ENCODE measurements around the gene OTP. TPM values are rescaled to one million over a fixed set of nuclear protein-coding genes. Genes with fewer than 3 reads are reported as not detected.

Gene OTP
- total and polyA plus RNA-seq, 8 donors = not detected

- peaks cover 68 to 100% (median 99%) of the 10 kb centered on the region in 3 donors for H3K27me3 ChIP-seq
- no peak for DNase-seq
- no peak overlapping the region for H3K4me3 ChIP-seq
- H3K4me1 ChIP-seq = peaks cover 21 to 52% (median 35%) of the 10 kb centered on the region in 4 donors
- WGBS, 5 donors = 8 to 14% (median 10%) methylated on average over 33 of the region's 33 CpGs
- TF ChIP-seq, protein P1, sequence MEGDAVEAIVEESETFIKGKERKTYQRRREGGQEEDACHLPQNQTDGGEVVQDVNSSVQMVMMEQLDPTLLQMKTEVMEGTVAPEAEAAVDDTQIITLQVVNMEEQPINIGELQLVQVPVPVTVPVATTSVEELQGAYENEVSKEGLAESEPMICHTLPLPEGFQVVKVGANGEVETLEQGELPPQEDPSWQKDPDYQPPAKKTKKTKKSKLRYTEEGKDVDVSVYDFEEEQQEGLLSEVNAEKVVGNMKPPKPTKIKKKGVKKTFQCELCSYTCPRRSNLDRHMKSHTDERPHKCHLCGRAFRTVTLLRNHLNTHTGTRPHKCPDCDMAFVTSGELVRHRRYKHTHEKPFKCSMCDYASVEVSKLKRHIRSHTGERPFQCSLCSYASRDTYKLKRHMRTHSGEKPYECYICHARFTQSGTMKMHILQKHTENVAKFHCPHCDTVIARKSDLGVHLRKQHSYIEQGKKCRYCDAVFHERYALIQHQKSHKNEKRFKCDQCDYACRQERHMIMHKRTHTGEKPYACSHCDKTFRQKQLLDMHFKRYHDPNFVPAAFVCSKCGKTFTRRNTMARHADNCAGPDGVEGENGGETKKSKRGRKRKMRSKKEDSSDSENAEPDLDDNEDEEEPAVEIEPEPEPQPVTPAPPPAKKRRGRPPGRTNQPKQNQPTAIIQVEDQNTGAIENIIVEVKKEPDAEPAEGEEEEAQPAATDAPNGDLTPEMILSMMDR (IDR thresholded peaks at IDR 0.05) = no peak
- TF ChIP-seq POLR2AphosphoS5 (IDR thresholded peaks at IDR 0.05) = no peak
- TF ChIP-seq POLR2A (IDR thresholded peaks at IDR 0.05) = no peak
- TF ChIP-seq EP300 (IDR thresholded peaks at IDR 0.05) = no peak
- no peaks in the 10 kb centered on the region for H3K36me3 ChIP-seq
- H3K27ac ChIP-seq = no peak overlapping the region
- peaks cover 0 to 32% (median 19%) of the 10 kb centered on the region in 4 donors for H3K9me3 ChIP-seq
- intact Hi-C loops (cut with DNase I; ENCODE audit: low total_unique reads) = no loop called here
Measured at GRCh38 chr5:77632526-77633206, 5.8 kb downstream of the OTP start.

GRCh38 chr5:77630114-77630680 lies 8.3 kb downstream of the OTP start:
- H3K27ac ChIP-seq = no peak overlapping the region

DNA sequence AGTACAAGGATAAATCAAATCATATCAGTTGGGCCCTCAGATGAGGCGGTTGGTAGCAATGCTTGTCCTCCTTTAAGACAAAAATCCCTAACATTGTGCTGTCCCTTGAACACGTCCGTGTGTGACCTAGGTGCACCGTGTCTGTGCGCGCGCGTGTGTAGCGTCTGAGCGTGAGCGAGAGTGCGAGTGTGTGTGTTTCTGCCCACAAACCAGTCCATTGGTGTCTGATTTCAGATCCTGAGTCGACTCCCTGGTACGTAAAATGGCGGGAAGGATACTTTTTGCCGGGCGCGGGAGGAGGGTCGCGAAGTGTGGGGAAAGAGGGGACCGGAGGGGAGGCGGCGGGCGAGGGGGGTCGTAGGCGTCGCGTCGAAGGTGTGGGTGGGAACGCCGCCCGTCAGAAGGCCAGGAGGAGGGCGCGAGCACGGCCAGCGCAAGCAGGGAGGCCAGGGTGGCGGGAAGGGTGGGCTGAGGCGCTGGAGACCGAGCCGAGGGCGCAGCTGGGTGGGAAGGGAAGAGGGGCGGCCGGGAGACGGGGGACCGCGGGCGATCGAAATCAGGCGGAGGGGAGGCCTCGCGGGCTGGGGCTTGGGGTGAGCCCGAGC lies 8.9 kb downstream of the OTP start:
- intact Hi-C loops (cut with DNase I; ENCODE audit: low total_unique reads) = no loop called here
- peak overlapping the region; percentile 40 to 66 (median 53) for H3K4me3 ChIP-seq
- no peaks in the 10 kb centered on the region for H3K36me3 ChIP-seq
- WGBS, 5 donors = 3 to 11% (median 8%) methylated on average over 41 to 52 of the region's 52 CpGs
- DNase-seq = peak in 1 of 2 donors; percentile 55
- peaks cover 0 to 14% (median 10%) of the 10 kb centered on the region in 4 donors for H3K9me3 ChIP-seq
- H3K4me1 ChIP-seq = peaks cover 21 to 35% (median 27%) of the 10 kb centered on the region in 4 donors
- peaks cover 46 to 99% (median 87%) of the 10 kb centered on the region in 3 donors for H3K27me3 ChIP-seq
- H3K27ac ChIP-seq = no peak overlapping the region
- TF ChIP-seq EP300 (IDR thresholded peaks at IDR 0.05) = no peak
- no peak for TF ChIP-seq POLR2AphosphoS5 (IDR thresholded peaks at IDR 0.05)
- TF ChIP-seq, protein P1 (IDR thresholded peaks at IDR 0.05) = no peak

More at GRCh38 chr5:77630114-77630680, 8.3 kb downstream of the OTP start:
- peaks cover 21 to 35% (median 27%) of the 10 kb centered on the region in 4 donors for H3K4me1 ChIP-seq
- intact Hi-C loops (cut with DNase I; ENCODE audit: low total_unique reads) = no loop called here
- 1 to 3% (median 1%) methylated on average over 28 to 65 of the region's 65 CpGs for WGBS, 5 donors
- H3K27me3 ChIP-seq = peaks cover 47 to 100% (median 92%) of the 10 kb centered on the region in 3 donors
- no peak for TF ChIP-seq POLR2AphosphoS5 (IDR thresholded peaks at IDR 0.05)
- no peak for TF ChIP-seq EP300 (IDR thresholded peaks at IDR 0.05)
- TF ChIP-seq, protein P1 (IDR thresholded peaks at IDR 0.05) = no peak
- no peak for TF ChIP-seq POLR2A (IDR thresholded peaks at IDR 0.05)
- peak; percentile 43 to 83 for DNase-seq
- H3K4me3 ChIP-seq = peak overlapping the region; percentile 40 to 66 (median 53)
- H3K9me3 ChIP-seq = peaks cover 0 to 18% (median 10%) of the 10 kb centered on the region in 4 donors
- H3K36me3 ChIP-seq = no peaks in the 10 kb centered on the region

- H3K9me3 ChIP-seq = peaks cover 0 to 14% (median 10%) of the 10 kb centered on the region in 4 donors
- TF ChIP-seq POLR2A (IDR thresholded peaks at IDR 0.05) (no peak), EP300 (IDR thresholded peaks at IDR 0.05) (no peak), POLR2AphosphoS5 (IDR thresholded peaks at IDR 0.05) (no peak)
- TF ChIP-seq, protein P1 (IDR thresholded peaks at IDR 0.05) = no peak
- H3K27me3 ChIP-seq = peaks cover 43 to 98% (median 82%) of the 10 kb centered on the region in 3 donors
- peak overlapping the region in 1 of 4 donors; percentile 66 for H3K4me3 ChIP-seq
- intact Hi-C loops (cut with DNase I; ENCODE audit: low total_unique reads) = no loop called here
- 9 to 15% (median 14%) methylated on average over 13 of the region's 13 CpGs for WGBS, 5 donors
- peaks cover 21 to 35% (median 27%) of the 10 kb centered on the region in 4 donors for H3K4me1 ChIP-seq
- H3K36me3 ChIP-seq = no peaks in the 10 kb centered on the region
- no peak overlapping the region for H3K27ac ChIP-seq
- no peak for DNase-seq
Measured at GRCh38 chr5:77628840-77629508, 9.5 kb downstream of the OTP start.
